Measurements from ENCODE around the gene FRMD5. TPM values are rescaled to one million over a fixed set of nuclear protein-coding genes. Genes with fewer than 3 reads are reported as not detected.

Gene FRMD5
- total and polyA plus RNA-seq, 2 experiments from 2014 or later, result 5.9 to 10.1 TPM

GRCh38 chr15:43988900-43989299 lies 206.2 kb downstream of the FRMD5 start (continued):
- TF ChIP-seq CTCF (conservative IDR thresholded peaks at IDR 0.05; ENCODE audit: low read depth in 2 of 2), result no peak
- no peak for TF ChIP-seq EZH2phosphoT487 (IDR thresholded peaks at IDR 0.05; ENCODE audit: unreplicated experiment)

GRCh38 chr15:43987924-43988323 lies 207.1 kb downstream of the FRMD5 start:
- H3F3A ChIP-seq (replicated peaks; ENCODE audit: low read depth), result no peaks in the 10 kb centered on the region
- H3K36me3 ChIP-seq (ENCODE audit: insufficient read depth), result no peaks in the 10 kb centered on the region
- H3K79me2 ChIP-seq (replicated peaks; ENCODE audit: insufficient read depth), result no peaks in the 10 kb centered on the region
- DNase-seq (ENCODE audit: low spot score) (no peak), ATAC-seq (no peak)
- H2AFZ ChIP-seq, result no peak overlapping the region
- no peak overlapping the region for H3K4me3 ChIP-seq
- peaks cover 10% of the 10 kb centered on the region for H3K4me1 ChIP-seq (ENCODE audit: insufficient read depth)
- H3K27ac ChIP-seq (ENCODE audit: low read depth), result no peak overlapping the region
- peaks cover 4% of the 10 kb centered on the region; the same call in 1 of the 2 replicates for H4K20me1 ChIP-seq (replicated peaks; ENCODE audit: insufficient read depth)
- Mint-ChIP-seq H3K4me3 (no peak overlapping the region), H3K27ac (no peak overlapping the region), H3K27me3 (ENCODE audit: insufficient read depth, low read depth, poor library complexity) (peaks cover 2% of the 10 kb centered on the region), H3K9me3 (no peaks in the 10 kb centered on the region), H3K36me3 (ENCODE audit: low read depth) (peaks cover 5% of the 10 kb centered on the region; the same call in 2 of the 3 replicates), H3K4me1 (peaks cover 13% of the 10 kb centered on the region)
- H3K9me2 ChIP-seq (ENCODE audit: insufficient read depth), result no peaks in the 10 kb centered on the region
- no peaks in the 10 kb centered on the region for H3K27me3 ChIP-seq (ENCODE audit: insufficient read depth)
- H3K4me2 ChIP-seq, result no peak overlapping the region
- TF ChIP-seq EZH2 (IDR thresholded peaks at IDR 0.05; ENCODE audit: low read depth, unreplicated experiment), result no peak
- TF ChIP-seq STAT1 (IDR thresholded peaks at IDR 0.05; ENCODE audit: unreplicated experiment), result no peak
- no peak for TF ChIP-seq NANOG (IDR thresholded peaks at IDR 0.05; ENCODE audit: borderline replicate concordance)
- TF ChIP-seq CREB1 (CRISPR knock-in tag; IDR thresholded peaks at IDR 0.05; ENCODE audit: low read depth), result no peak
- no peak for TF ChIP-seq ZNF114 (CRISPR knock-in tag; IDR thresholded peaks at IDR 0.05)
- no peak for TF ChIP-seq POLR2AphosphoS5 (IDR thresholded peaks at IDR 0.05; ENCODE audit: low read depth)
- TF ChIP-seq EZH2phosphoT487 (IDR thresholded peaks at IDR 0.05; ENCODE audit: unreplicated experiment), result no peak
- no peak for TF ChIP-seq JUNB (IDR thresholded peaks at IDR 0.05; ENCODE audit: unreplicated experiment)
- no peak for TF ChIP-seq ETS1 (IDR thresholded peaks at IDR 0.05)
- no peak for TF ChIP-seq ZNF331 (CRISPR knock-in tag; IDR thresholded peaks at IDR 0.05; ENCODE audit: low read depth)
- no peak for TF ChIP-seq ZNF462 (CRISPR knock-in tag; IDR thresholded peaks at IDR 0.05)
- no peak for TF ChIP-seq REST (IDR thresholded peaks at IDR 0.05; ENCODE audit: unreplicated experiment)

All from GM23338 (cell line).